Skeletal muscle satellite cell (primary cell): ENCODE measurements around the gene CDC45. TPM values are rescaled to one million over a fixed set of nuclear protein-coding genes. Genes with fewer than 3 reads are reported as not detected.
"Not testable (repeated sequence)": the region's sequence is repeated elsewhere in the genome, so short reads cannot be mapped to it uniquely, and the experiment has no call there.

ENCODE experiments used
- H3K27me3 ChIP-seq: 2 replicates; pipeline ENCODE4 v1.7.0; 2013; ENCODE audit warnings: low read length; ENCODE audit not compliant: control insufficient read depth, insufficient read depth
- H3K36me3 ChIP-seq: 2 replicates; pipeline ENCODE4 v1.7.0; 2013; ENCODE audit warnings: mild to moderate bottlenecking, control low read depth, low read length; ENCODE audit not compliant: insufficient read depth
- H3K4me1 ChIP-seq: 2 replicates; pipeline ENCODE4 v1.7.0; 2013; ENCODE audit warnings: low read length; ENCODE audit not compliant: control insufficient read depth, insufficient read depth
- H3K4me2 ChIP-seq: 2 replicates; pipeline ENCODE4 v1.7.0; 2013; ENCODE audit warnings: mild to moderate bottlenecking, low read length
- H3K4me3 ChIP-seq: 2 replicates; pipeline ENCODE4 v1.7.0; 2013; ENCODE audit warnings: low read length
- H3K9ac ChIP-seq: 2 replicates; pipeline ENCODE4 v1.7.0; 2013; ENCODE audit warnings: mild to moderate bottlenecking, low read depth, low read length, moderate library complexity
- H3K9me3 ChIP-seq: replicated peaks from 2 replicates; pipeline ENCODE4 v1.7.0; 2013; ENCODE audit warnings: mild to moderate bottlenecking, control low read depth, low read length
- total RNA-seq: library from RNA; depleted of rRNA; stranded (reverse); fragments of >200 nt; gene quantifications from 2 replicates; pipeline ENCODE4 v1.2.3, GENCODE V29; 2012; rRNA removed

Gene CDC45, protein sequence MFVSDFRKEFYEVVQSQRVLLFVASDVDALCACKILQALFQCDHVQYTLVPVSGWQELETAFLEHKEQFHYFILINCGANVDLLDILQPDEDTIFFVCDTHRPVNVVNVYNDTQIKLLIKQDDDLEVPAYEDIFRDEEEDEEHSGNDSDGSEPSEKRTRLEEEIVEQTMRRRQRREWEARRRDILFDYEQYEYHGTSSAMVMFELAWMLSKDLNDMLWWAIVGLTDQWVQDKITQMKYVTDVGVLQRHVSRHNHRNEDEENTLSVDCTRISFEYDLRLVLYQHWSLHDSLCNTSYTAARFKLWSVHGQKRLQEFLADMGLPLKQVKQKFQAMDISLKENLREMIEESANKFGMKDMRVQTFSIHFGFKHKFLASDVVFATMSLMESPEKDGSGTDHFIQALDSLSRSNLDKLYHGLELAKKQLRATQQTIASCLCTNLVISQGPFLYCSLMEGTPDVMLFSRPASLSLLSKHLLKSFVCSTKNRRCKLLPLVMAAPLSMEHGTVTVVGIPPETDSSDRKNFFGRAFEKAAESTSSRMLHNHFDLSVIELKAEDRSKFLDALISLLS
- 13.5 and 16.5 TPM in 2 replicates for total RNA-seq

DNA sequence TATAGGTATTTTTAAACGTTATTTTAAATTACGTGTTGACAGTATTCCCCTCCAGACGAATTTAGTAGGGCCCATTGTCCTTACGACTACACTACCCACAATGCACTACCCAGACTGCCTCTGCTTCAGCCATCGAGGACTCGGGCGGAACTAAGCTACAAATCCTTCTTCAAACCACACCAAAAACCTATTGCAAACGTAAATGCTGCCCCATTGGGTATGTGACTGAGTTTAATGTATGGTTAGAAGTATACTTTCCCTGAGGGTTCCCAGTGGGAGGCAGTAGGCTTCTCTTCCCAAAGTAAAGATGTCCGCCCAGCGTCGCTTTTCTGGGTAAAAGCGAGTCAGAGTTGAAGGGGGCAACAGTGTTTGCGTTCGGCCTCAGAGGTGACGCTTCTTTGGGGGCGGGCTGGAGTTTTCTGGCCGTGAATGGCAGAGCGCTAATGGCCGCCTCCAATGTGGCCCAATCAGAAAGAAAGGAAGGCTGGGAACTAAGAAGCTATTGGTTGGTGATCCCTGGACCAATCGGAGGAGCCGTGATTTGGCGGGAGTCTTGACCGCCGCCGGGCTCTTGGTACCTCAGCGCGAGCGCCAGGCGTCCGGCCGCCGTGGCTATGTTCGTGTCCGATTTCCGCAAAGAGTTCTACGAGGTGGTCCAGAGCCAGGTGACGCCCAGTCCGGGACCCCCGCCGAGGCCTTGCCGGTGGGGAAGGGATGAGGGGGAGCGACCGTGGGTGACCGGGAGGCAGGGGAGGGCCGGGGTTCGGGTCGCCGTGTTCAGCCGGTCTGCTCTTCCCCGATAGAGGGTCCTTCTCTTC, at the start of gene CDC45:
Gene CDC45, plus strand, starts transcription at position 566 of the 818 bp plus-strand sequence. Its CDS starts 49 bp downstream, at position 615.
- no peaks in the 10 kb centered on the region for H3K27me3 ChIP-seq
- H3K9ac ChIP-seq: peak within 1 kb of the TSS; percentile 91
- peaks cover 27% of the 10 kb centered on the region for H3K36me3 ChIP-seq
- no peaks in the 10 kb centered on the region for H3K9me3 ChIP-seq
- peaks cover 25% of the 10 kb centered on the region for H3K4me1 ChIP-seq
- H3K4me3 ChIP-seq: peak within 1 kb of the TSS; percentile 87
- peak within 1 kb of the TSS; percentile 85 for H3K4me2 ChIP-seq

DNA sequence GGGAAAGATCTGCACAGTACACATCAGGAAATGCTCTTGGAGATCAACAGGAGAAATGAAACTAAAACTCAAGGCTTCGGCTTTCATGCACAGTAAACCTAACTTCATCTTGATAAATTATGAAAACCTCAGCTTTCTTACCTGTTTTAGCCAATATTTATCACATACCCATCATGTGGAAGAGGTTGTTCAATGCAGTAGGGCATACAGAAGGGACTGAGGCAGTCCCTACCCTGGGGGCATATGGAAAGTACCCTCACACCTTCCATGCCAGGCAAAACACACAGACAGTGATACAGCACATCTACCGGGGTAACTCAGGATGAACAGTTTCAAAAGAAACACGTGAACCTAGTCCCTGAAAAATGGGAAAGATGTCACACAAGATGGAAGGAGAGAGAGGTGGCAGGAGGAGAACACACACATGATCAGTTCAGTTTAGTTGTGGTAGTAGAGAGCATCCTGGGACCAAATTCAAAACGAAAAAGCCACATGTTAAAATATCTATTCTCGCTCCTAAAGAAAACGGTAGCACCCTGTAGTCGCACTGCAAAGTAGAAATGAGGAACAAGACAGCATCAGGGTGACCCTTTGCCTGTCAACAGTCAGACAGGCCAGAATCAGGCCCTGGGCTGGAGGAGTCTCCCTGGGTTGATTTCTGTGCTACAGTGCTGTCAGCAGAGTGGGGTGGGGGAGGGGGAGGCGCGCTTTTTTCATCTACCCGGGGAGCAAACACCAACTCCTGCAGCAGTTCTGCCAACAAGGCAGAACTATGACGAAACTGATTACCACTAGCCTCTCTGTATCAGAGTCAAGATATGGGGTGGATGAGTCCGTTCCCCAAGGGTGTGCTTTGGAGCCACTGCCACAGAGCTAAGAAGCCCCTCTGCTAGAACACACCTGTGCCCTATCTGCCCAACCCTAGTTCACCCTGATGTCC, 49.5 kb upstream of the CDC45 start:
- no peaks in the 10 kb centered on the region for H3K27me3 ChIP-seq
- H3K36me3 ChIP-seq: peaks cover 6% of the 10 kb centered on the region
- H3K9ac ChIP-seq: peak overlapping the region; percentile 95
- H3K4me2 ChIP-seq: peak overlapping the region; percentile 89
- H3K9me3 ChIP-seq: no peaks in the 10 kb centered on the region
- peak overlapping the region; percentile 81 for H3K4me3 ChIP-seq
- H3K4me1 ChIP-seq: peaks cover 23% of the 10 kb centered on the region

DNA sequence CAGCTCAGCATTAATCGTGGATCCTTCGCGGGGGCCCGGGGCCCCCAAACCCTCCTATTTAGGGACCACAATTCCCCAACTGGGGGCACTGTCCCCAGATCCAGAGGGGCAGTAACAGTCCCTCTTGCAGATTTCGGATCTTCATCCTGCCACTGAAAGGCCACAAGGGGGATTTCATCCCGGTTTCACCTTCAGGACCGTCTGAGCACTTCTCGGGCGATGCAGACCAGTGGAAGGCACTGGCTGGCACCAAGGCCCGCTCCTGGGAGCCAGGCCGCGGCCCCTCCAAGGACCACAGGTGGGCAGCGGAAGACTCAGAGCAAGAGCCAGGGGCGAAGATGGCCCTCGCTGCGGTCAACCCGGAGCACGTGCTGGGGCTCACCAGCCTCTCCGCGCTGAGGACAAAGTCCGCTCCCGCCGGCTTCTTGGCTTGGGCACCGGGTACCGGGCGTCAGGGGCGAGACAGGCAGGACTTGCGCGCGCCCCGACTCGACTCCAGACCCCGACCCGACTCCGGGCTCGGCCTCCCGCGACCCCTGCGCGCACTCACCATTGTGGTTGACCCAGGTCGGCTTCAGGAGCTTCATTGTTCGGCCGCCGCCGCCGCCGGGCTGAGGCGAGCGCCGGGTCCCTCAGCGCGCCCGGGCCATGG, 48.7 kb upstream of the CDC45 start:
- Histone ChIP-seq H3K4me3 (peak overlapping the region; percentile 81), H3K4me1 (peaks cover 23% of the 10 kb centered on the region), H3K4me2 (peak overlapping the region; percentile 89)

DNA sequence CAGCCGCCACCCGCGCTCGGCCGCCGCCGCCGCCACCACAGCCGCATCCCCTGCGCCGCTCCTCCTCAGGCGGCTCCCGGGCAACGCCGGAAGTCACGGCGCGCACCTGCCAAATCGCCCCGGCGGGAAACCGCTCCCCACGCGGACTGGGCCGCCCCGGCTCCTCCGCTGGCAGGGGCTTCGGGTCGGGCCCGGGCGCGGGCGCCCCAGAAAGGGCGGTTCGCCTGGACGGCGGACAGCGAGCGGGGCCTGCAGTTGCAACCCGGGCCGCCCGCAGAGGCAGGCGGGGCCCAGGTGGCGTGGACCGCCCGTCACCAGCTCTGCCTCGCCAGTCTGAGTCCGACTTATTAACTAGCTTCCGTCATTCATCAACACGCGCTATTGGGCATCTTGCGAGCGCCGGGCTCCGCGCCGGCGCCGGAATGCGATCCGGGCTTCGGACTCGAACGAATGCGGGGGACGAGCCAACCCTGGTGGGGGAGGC, 48.0 kb upstream of the CDC45 start, which contains the start of gene HIRA:
Gene HIRA, minus strand, starts transcription at position 85 of the 484 bp plus-strand sequence. CDS start 257 bp downstream, outside the sequence.
- Histone ChIP-seq H3K9ac (peak within 1 kb of the TSS; percentile 95), H3K4me3 (peak within 1 kb of the TSS; percentile 81), H3K36me3 (peaks cover 14% of the 10 kb centered on the region), H3K27me3 (no peaks in the 10 kb centered on the region), H3K4me1 (peaks cover 23% of the 10 kb centered on the region), H3K9me3 (no peaks in the 10 kb centered on the region), H3K4me2 (peak within 1 kb of the TSS; percentile 98)

More for the DNA sequence above, 48.7 kb upstream of the CDC45 start:
- Histone ChIP-seq H3K27me3 (no peaks in the 10 kb centered on the region), H3K9me3 (no peaks in the 10 kb centered on the region), H3K36me3 (peaks cover 14% of the 10 kb centered on the region), H3K9ac (peak overlapping the region; percentile 95)

DNA sequence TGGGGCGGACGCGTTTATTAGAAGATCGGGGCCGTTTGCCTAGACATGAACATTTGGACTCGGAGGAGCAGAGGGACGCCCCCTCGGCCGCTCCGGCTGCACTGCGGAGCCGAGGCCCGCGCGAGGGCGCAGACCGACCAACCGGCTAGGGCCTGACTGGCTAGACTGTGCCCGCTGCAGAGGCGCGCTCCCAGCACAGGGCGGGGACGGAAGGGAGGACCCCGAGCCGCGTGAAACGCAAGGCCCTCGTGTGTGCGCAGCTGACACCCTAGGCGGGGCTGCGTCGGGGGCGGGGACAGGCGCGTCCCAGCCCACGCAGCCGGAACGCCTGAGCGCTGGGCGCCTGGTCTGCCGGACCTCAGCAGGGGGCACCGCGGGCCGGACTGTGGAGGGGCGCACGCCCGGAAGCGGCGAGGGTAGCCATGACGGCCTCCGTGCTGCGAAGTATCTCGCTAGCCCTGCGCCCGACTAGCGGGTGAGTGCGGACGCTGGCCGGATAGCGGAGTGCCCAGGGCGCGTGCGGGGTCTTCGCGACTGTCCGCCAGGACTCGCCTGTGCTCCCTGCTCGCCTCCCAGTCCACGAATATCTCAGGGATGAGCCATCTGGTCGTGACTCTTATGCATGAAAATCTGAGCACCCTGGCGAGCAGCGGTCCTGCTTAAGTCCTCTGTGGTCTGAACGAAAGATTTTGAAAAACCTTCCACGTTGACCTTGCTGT, 47.4 kb upstream of the CDC45 start, which contains the start of gene MRPL40:
Gene MRPL40, plus strand, starts transcription at position 413 of the 719 bp plus-strand sequence. Its CDS starts 10 bp downstream, at position 423.
- Histone ChIP-seq H3K36me3 (peaks cover 14% of the 10 kb centered on the region), H3K9ac (peak within 1 kb of the TSS; percentile 95), H3K4me3 (peak within 1 kb of the TSS; percentile 81), H3K4me1 (peaks cover 23% of the 10 kb centered on the region), H3K4me2 (peak within 1 kb of the TSS; percentile 98), H3K27me3 (no peaks in the 10 kb centered on the region), H3K9me3 (no peaks in the 10 kb centered on the region)

DNA sequence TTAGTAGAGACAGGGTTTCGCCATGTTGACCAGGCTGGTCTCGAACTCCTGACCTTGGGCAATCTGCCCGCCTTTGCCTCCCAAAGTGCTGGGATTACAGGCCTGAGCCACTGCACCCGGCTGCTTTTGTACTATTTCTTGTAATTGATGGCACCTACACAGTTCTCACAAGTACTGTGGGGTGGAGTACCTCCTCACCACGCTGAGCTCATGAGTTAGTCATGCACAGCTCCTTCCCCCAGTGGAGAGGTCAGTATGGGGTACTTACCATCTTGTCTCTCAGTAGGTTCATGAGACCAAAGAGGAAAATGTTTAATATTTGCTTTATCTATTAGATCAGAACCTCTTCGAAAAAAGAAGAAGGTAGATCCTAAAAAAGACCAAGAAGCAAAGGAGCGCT, 45.3 kb upstream of the CDC45 start:
- Histone ChIP-seq H3K9me3 (no peaks in the 10 kb centered on the region), H3K36me3 (peaks cover 14% of the 10 kb centered on the region), H3K4me3 (no peak overlapping the region), H3K4me1 (peaks cover 18% of the 10 kb centered on the region), H3K9ac (no peak overlapping the region), H3K27me3 (no peaks in the 10 kb centered on the region), H3K4me2 (no peak overlapping the region)

DNA sequence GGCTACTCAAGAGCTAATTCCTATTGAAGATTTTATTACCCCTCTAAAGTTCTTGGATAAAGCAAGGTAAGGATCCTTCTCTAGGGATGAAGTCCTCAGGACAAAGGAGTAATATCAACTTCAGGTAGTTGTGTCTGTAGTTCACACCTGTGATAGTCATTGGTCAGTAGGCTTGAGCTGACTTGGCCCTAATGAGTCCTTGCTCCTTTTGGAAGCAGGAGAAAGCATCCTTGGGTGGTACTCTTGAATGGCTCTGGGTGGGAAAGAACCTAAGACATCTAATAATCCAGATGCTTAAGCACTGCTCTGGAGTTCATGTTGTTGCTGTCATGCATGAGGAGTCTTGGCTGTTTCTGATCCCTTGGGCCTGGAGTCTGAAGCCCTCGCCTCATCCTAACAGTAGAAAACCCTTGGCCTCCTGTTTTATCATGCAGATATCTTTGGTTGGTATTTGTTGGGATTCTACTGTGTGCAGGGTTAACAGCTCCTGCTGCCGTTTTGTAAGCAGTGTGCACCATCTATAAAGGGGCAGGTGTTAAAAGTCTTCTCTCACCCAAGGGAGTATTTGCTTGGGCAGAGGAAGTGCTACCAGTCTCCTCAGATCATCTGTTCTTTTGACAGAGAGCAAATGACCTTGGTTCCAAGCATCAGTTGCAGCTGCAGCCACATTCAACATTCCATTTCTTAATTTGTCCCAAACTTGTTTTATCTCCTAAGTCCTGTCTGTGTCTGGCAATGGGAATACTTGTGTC, 44.7 kb upstream of the CDC45 start:
- Histone ChIP-seq H3K4me3 (no peak overlapping the region), H3K27me3 (no peaks in the 10 kb centered on the region), H3K9me3 (no peaks in the 10 kb centered on the region), H3K4me2 (no peak overlapping the region), H3K9ac (no peak overlapping the region), H3K4me1 (peaks cover 11% of the 10 kb centered on the region), H3K36me3 (peaks cover 14% of the 10 kb centered on the region)

DNA sequence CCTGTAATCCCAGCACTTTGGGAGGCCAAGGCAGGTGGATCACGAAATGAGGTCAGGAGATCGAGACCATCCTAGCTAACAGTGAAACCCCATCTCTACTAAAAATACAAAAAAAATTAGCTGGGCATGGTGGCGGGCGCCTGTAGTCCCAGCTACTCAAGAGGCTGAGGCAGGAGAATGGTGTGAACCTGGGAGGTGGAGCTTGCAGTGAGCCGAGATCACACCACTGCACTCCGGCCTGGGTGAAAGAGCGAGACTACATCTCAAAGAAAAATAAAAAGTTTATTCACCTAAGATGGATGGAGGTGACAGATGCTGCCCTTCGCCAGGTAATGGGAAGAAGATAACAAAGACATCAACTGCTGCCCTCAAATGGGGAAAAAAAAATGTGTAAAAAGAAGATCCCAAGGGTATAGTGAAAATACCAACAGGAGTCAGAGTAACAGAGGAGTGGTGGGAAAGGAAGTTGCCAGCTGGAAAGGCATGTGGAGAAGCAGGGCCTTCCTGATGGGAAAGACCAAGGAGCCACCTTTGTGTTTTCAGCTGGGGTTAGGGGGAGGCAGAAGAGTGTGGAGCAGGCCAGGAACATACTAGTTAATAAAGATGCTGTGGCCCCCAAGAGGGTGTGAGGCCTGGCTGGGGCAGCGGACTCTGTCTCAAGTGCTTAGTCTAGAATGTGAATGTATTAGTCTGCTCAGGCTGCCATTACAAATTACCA, 43.1 kb upstream of the CDC45 start:
- H3K36me3 ChIP-seq: peaks cover 17% of the 10 kb centered on the region
- not testable (repeated sequence) for H3K9ac ChIP-seq

DNA sequence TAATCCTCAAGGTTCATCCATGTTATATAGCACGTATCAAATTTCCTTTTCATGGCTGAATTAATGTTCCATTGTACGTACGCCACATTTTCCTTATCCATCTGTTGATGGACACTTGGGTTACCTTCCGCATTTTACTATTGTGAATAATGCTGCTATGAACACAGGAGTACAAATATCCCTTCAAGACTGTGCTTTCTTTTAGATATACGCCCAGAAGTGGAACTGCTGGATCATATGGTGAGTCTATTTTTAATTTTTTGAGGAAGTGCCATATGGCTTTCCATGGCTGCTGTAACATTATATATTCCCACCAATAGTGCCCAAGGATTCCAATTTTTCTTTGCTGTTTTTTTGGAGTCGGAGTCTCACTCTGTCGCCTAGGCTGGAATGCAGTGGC, 41.4 kb upstream of the CDC45 start:
- Histone ChIP-seq H3K4me2 (no peak overlapping the region), H3K36me3 (peaks cover 17% of the 10 kb centered on the region), H3K4me1 (peaks cover 4% of the 10 kb centered on the region), H3K9me3 (no peaks in the 10 kb centered on the region), H3K4me3 (no peak overlapping the region), H3K9ac (no peak overlapping the region), H3K27me3 (no peaks in the 10 kb centered on the region)

More for the DNA sequence above, 43.1 kb upstream of the CDC45 start:
- not testable (repeated sequence) for H3K4me1 ChIP-seq, H3K4me3 ChIP-seq, H3K4me2 ChIP-seq, H3K9me3 ChIP-seq, H3K27me3 ChIP-seq
